ENCODE data around the gene NDUFS2.

Gene NDUFS2

DNA sequence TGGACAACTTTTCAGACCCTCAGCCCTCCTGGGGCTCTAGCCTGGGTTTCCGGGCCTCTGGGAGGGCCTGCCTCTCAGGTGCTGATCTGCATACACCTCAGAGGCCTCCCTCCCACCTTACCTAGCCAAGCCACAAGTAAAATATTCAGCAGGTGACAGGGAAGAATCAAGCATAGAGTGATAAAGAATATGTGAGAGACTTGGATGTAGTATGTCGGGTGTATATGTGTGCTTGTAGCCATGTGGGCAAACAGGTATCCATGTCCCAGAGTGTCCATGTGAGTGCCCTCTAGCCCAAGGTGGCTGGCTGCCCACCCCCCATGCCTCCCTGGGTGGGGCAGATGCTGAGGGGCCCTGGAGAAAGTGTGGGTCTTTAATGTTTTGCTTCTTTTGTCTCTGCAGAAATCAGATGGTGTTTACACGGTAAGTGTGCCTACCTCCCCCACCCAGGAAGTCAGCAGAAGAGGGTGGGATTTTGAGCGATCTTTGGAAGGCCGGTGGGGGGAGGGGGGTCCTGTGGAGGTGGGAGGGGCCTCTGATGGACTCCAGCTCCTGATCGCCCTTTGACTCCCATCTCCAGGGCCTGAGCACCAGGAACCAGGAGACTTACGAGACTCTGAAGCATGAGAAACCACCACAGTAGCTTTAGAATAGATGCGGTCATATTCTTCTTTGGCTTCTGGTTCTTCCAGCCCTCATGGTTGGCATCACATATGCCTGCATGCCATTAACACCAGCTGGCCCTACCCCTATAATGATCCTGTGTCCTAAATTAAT, 16.3 kb downstream of the NDUFS2 start:
- TF ChIP-seq EZH2 (IDR thresholded peaks at IDR 0.05; ENCODE audit: borderline replicate concordance, low read length) = no peak
- TF ChIP-seq, protein P1, sequence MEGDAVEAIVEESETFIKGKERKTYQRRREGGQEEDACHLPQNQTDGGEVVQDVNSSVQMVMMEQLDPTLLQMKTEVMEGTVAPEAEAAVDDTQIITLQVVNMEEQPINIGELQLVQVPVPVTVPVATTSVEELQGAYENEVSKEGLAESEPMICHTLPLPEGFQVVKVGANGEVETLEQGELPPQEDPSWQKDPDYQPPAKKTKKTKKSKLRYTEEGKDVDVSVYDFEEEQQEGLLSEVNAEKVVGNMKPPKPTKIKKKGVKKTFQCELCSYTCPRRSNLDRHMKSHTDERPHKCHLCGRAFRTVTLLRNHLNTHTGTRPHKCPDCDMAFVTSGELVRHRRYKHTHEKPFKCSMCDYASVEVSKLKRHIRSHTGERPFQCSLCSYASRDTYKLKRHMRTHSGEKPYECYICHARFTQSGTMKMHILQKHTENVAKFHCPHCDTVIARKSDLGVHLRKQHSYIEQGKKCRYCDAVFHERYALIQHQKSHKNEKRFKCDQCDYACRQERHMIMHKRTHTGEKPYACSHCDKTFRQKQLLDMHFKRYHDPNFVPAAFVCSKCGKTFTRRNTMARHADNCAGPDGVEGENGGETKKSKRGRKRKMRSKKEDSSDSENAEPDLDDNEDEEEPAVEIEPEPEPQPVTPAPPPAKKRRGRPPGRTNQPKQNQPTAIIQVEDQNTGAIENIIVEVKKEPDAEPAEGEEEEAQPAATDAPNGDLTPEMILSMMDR (IDR thresholded peaks at IDR 0.05; ENCODE audit: low read length) = no peak
- Histone ChIP-seq H2AFZ (ENCODE audit: low read length) (no peak overlapping the region), H3K4me1 (ENCODE audit: insufficient read depth, low read length, severe bottlenecking) (peaks cover 20% of the 10 kb centered on the region), H3K4me3 (ENCODE audit: low read depth, low read length, poor library complexity, severe bottlenecking) (no peak overlapping the region), H3K4me2 (ENCODE audit: low read length) (no peak overlapping the region; the same call in 1 of the 2 replicates), H3K9me2 (ENCODE audit: low read depth, low read length) (no peaks in the 10 kb centered on the region), H3K27me3 (ENCODE audit: insufficient read depth, low read length) (no peaks in the 10 kb centered on the region), H4K20me1 (ENCODE audit: insufficient read depth, low read length) (no peaks in the 10 kb centered on the region), H3K79me2 (ENCODE audit: insufficient read depth, low read length) (no peaks in the 10 kb centered on the region), H3K9ac (ENCODE audit: low read length) (no peak overlapping the region), H3K27ac (ENCODE audit: low read depth, low read length, poor library complexity, severe bottlenecking) (no peak overlapping the region), H3K36me3 (ENCODE audit: insufficient read depth, low read length) (peaks cover 17% of the 10 kb centered on the region), H3K9me3 (ENCODE audit: low read length) (no peaks in the 10 kb centered on the region), H3F3A (ENCODE audit: insufficient read depth, low read length) (no peaks in the 10 kb centered on the region)

DNA sequence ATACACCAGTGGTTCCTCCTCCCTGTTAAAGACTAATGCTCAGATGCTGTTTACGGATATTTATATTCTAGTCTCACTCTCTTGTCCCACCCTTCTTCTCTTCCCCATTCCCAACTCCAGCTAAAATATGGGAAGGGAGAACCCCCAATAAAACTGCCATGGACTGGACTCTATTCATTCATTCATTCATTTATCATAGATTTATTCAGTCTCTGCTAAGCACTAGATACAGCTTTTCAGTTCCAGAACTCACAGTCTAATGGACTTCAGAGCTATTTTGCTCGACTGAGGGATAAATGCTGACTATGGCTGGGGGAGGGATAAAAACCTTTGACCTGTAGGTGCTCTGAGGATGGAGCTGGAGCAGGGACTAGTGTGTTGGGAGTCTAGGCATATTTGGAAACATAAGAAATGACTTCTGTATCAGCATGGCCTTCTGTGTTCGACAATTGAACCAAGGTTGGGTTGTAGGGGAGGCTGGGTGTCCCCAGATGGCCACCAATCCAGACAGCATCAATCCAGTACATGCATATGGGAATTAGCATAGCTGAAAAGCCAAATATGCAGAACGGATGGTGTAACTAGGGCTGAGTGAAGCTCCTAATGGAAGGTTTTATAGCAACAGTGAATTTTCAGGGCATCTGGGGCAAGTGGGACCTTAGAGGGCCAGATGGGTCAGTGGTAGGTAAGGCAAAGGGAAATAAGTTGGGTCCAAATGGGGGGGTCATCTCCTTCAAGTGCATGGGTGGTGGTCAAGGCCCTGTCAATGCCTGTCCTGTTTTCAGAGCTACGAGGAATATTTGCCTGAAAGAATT, 17.1 kb downstream of the NDUFS2 start:
- Histone ChIP-seq H3K9me2 (ENCODE audit: low read depth, low read length) (no peaks in the 10 kb centered on the region), H3K36me3 (ENCODE audit: insufficient read depth, low read length) (peaks cover 9% of the 10 kb centered on the region), H4K20me1 (ENCODE audit: insufficient read depth, low read length) (no peaks in the 10 kb centered on the region), H3K4me2 (ENCODE audit: low read length) (no peak overlapping the region), H3F3A (ENCODE audit: insufficient read depth, low read length) (no peaks in the 10 kb centered on the region), H3K4me3 (ENCODE audit: low read depth, low read length, poor library complexity, severe bottlenecking) (no peak overlapping the region), H3K27me3 (ENCODE audit: insufficient read depth, low read length) (no peaks in the 10 kb centered on the region), H3K79me2 (ENCODE audit: insufficient read depth, low read length) (no peaks in the 10 kb centered on the region), H3K9me3 (ENCODE audit: low read length) (no peaks in the 10 kb centered on the region), H3K4me1 (ENCODE audit: insufficient read depth, low read length, severe bottlenecking) (peaks cover 20% of the 10 kb centered on the region), H2AFZ (ENCODE audit: low read length) (no peak overlapping the region), H3K27ac (ENCODE audit: low read depth, low read length, poor library complexity, severe bottlenecking) (no peak overlapping the region), H3K9ac (ENCODE audit: low read length) (no peak overlapping the region)
- TF ChIP-seq EZH2 (IDR thresholded peaks at IDR 0.05; ENCODE audit: borderline replicate concordance, low read length) = no peak
- TF ChIP-seq, protein P1 (IDR thresholded peaks at IDR 0.05; ENCODE audit: low read length) = no peak

DNA sequence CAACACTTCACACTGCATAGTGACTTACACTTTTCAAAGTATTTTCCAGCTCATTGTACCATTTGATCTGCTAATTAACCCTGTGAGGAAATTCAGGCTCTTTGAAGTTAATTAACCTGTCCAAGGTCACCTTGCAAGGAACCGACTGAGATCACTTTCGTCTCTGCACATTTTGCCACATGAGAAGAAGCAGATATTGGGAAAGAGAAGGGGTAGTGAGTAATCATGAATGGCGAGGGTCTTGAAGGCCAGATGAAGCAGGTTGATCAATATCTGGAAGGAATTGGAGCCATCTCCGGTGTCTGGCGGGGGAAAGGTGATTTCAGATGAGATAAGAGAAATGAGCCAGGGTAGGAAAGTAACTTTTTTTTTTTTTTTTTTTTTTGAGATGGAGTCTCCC, 17.8 kb downstream of the NDUFS2 start:
- Histone ChIP-seq H3K27ac (ENCODE audit: low read depth, low read length, poor library complexity, severe bottlenecking) (no peak overlapping the region), H3K79me2 (ENCODE audit: insufficient read depth, low read length) (no peaks in the 10 kb centered on the region), H3K27me3 (ENCODE audit: insufficient read depth, low read length) (no peaks in the 10 kb centered on the region), H3F3A (ENCODE audit: insufficient read depth, low read length) (no peaks in the 10 kb centered on the region), H3K9me3 (ENCODE audit: low read length) (no peaks in the 10 kb centered on the region), H3K36me3 (ENCODE audit: insufficient read depth, low read length) (peaks cover 3% of the 10 kb centered on the region; the same call in 1 of the 2 replicates), H3K4me2 (ENCODE audit: low read length) (no peak overlapping the region), H3K9ac (ENCODE audit: low read length) (no peak overlapping the region), H3K4me1 (ENCODE audit: insufficient read depth, low read length, severe bottlenecking) (peaks cover 22% of the 10 kb centered on the region), H2AFZ (ENCODE audit: low read length) (no peak overlapping the region), H4K20me1 (ENCODE audit: insufficient read depth, low read length) (no peaks in the 10 kb centered on the region), H3K4me3 (ENCODE audit: low read depth, low read length, poor library complexity, severe bottlenecking) (no peak overlapping the region), H3K9me2 (ENCODE audit: low read depth, low read length) (no peaks in the 10 kb centered on the region)
- no peak for TF ChIP-seq EZH2 (IDR thresholded peaks at IDR 0.05; ENCODE audit: borderline replicate concordance, low read length)
- TF ChIP-seq, protein P1 (IDR thresholded peaks at IDR 0.05; ENCODE audit: low read length) = no peak
